Frontal cortex (tissue), 4 donors: ENCODE measurements around the gene NARS2. TPM values are rescaled to one million over a fixed set of nuclear protein-coding genes. Genes with fewer than 3 reads are reported as not detected.
"Not testable (repeated sequence)": the region's sequence is repeated elsewhere in the genome, so short reads cannot be mapped to it uniquely, and the experiment has no call there.

ENCODE experiments used
- DNase-seq, 2 donors: peaks; one replicate each; pipeline ENCODE4 v3.0.0; 2012; ENCODE audit warnings: low spot score in 2 of 2
- FAIRE-seq: peaks from 2 replicates; lab custom pipeline; 2012; peaks lifted over from hg19 to GRCh38; lab: Jason Lieb, UNC
- total RNA-seq: library from RNA; depleted of rRNA; stranded (reverse); fragments of >200 nt; gene quantifications from one replicate; pipeline ENCODE4 v1.2.3, GENCODE V29; 2014
- donor health status: control.
- donor health status: control.
- donor health status: control.

NARS2 gene
- total RNA-seq, result 39.5 TPM

GRCh38 chr11:78574386-78575381 is at the start of gene NARS2:
TSS of gene NARS2 (minus strand) at chr11:78574864. CDS start at chr11:78574488, 376 bp downstream.
- DNase-seq (peak; percentile 82 to 88), FAIRE-seq (no peak)

- DNase-seq (no peak), FAIRE-seq (no peak)
Measured at GRCh38 chr11:78622666-78623065, 48.0 kb upstream of the NARS2 start.

- FAIRE-seq (no peak), DNase-seq (no peak)
Measured at GRCh38 chr11:78620159-78620558, 45.5 kb upstream of the NARS2 start.

DNA sequence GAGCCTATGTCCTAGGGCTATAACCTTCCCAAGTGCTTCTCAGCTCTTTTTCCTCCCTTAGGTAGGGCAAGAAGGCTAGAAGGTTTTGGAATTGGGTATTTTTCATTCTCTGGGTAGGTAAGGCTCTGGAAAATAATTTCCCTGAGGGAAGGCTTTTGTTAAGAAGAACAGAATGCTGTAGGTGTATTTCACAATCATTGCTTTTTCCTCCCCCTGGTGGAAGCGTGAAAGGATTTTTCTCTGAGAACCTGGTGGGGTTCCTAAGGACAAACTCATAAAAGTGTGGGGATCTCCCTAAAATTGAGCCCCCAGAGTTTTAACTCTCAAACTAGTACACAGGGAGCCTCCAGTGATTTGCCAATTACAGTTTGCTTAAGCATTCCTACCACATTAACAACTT is 41.1 kb upstream of the NARS2 start:
- FAIRE-seq (no peak), DNase-seq (no peak)

- DNase-seq (no peak), FAIRE-seq (no peak)
Measured at GRCh38 chr11:78613378-78613813, 38.7 kb upstream of the NARS2 start.

GRCh38 chr11:78612721-78613377 is 38.2 kb upstream of the NARS2 start:
- FAIRE-seq, result no peak
- no peak for DNase-seq

GRCh38 chr11:78609321-78609720 is 34.7 kb upstream of the NARS2 start:
- not testable (repeated sequence) for DNase-seq, FAIRE-seq

DNA sequence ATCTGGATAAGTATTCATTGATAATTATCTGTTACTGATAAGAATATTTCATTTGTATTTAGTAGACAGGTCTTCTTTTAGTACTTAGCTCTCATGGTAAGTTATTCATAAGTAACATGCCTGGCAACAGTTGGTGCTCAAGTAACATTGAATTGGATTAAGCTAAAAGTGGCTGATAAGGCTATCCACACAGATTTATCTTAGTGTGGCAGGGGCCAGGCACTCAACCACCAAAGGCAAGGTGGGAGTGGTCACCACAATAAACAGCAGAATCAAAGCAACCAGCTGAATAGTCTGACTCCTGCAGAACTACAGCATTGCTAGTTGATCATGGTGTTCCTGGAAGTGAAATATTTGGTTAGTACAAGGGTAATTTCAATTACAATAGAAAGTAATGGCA is 33.0 kb upstream of the NARS2 start:
- DNase-seq, result no peak
- no peak for FAIRE-seq

DNA sequence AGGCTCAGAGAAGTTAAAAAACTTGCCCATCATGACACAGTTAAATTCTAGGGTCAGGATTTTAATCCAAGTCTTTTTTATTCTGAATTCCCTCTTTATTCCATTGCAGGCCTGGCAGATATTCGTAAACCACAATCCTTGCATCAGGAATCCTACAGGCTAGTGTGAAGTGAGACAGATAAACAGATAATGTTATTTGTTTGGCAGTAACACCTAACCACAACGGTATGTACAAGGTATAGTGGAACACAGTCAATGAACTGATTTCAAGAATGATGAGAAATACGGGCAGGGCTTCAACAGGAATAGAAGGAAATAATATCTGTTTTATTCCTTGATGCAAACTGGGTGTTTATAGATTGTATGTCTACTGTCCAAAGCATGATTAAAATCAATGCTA is 32.0 kb upstream of the NARS2 start:
- FAIRE-seq (no peak), DNase-seq (no peak)

DNA sequence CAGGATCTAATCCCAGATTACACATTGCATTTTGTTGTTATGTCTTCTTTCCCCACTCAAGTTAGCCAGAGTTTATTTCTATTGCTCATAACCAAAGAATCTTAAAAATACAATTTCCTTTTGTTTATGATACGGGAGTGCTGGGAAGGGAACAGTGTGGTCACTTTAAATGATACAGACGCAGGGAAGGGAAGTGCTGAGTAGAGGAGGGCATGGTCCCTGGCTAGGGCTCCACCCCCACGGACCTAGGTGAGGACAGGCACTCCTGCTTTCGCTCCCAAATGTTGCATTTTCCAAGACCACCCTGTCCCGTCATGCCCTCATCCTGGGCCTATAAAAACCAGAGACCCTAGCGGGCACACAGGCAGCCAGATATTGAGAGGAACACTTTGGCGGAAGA is 30.6 kb upstream of the NARS2 start:
- no peak for DNase-seq
- FAIRE-seq, result no peak

DNA sequence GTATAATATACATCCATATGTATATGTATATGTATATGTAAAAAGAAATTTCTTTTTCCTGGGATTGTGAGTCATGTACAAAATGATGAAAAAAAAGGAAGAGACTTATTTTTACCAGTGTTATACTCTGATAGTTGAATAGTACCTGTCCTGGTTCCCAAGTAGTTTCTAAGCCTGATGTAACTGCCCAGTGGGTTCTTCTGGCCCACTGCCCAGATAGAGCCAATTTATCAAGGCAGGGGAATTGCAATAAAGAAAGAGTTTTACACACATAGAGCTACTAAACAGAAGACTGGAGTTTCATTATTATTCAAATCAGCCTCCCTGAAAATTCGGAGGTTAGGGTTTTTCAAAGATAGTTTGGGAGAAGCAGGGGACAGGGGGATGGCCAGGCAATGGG is 29.1 kb upstream of the NARS2 start:
- FAIRE-seq, result no peak
- no peak for DNase-seq

DNA sequence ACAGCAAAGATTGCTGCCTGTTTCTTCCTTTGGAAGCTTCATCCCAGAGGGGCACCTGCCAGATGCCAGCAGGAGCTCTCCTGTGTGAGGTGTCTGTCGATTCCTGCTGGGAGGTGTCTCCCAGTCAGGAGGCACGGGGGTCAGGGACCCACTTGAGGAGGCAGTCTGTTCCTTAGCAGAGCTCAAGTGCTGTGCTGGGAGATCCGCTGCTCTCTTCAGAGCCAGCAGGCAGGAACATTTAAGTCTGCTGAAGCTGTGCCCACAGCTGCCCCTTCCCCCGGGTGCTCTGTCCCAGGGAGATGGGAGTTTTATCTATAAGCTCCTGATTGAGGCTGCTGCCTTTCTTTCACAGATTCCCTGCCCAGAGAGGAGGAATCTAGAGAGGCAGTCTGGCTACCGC is 28.1 kb upstream of the NARS2 start:
- FAIRE-seq, DNase-seq: not testable (repeated sequence)

GRCh38 chr11:78601066-78601465 is 26.4 kb upstream of the NARS2 start:
- not testable (repeated sequence) for FAIRE-seq, DNase-seq

DNA sequence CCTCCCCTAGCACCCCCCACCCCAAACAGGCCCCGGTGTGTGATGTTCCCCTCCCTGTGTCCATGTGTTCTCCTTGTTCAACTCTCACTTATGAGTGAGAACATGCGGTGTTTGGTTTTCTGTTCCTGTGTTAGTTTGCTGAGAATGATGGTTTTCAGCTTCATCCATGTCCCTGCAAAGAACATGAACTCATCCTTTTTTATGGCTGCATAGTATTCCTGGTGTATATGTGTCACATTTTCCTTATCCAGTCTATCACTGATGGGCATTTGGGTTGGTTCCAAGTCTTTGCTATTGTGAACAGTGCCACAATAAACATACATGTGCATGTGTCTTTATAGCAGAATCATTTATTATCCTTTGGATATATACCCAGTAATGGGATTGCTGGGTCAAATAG is 22.9 kb upstream of the NARS2 start:
- not testable (repeated sequence) for FAIRE-seq, DNase-seq

DNA sequence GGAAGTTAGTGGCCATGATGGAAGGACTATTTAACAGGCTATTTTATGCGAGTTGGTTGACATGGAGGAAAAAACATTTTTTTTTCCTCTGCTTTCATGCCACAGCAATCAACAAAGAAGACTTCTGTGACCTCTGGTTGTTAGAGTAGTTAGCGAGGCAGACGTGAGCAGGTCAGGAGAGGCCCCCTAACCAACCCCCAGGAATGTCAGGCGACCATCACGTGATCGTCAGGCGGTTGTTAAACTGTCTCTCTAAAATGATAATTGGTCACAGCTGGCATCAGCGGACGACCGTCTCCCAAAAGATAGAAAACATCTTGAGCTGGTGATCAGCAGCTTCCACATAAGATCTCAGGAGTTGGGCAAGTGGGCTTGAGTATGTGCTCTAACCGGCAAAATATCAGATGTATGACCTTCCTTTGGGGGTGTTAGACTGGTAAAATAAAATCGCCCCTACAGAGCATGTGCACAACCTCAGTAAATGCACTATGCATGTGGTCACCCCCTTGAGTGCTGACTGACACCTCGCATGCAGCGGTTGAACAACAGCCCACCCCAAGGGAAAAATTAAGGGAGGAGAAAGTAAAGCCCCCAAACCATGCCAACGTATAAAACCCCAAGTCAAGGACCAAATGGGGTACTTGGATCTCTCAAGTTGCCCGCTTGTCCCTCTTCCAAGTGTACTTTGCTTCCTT is 20.9 kb upstream of the NARS2 start:
- DNase-seq (no peak), FAIRE-seq (no peak)

DNA sequence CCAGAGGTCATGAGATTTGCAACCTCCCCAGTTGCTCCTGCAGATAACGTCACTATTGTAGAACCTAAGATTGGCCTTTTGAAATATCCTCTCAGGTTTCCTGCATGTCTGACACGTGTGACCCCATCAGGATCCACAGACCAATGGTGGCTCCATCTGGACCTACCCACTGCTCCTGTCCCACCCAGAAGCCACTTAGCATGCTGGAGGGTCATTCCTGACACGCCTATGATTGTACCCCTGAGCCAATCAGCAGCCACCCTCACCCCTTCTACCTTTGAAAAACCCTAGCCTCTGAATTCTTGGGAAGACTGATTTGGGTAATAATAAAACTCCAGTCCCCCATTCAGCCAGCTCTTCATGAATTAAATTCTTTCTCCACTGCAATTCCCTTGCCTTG is 20.1 kb upstream of the NARS2 start:
- DNase-seq, result no peak
- no peak for FAIRE-seq

GRCh38 chr11:78588517-78588916 is 13.9 kb upstream of the NARS2 start:
- DNase-seq (no peak), FAIRE-seq (no peak)

- no peak for FAIRE-seq
Measured at GRCh38 chr11:78587446-78587845, 12.8 kb upstream of the NARS2 start.

DNA sequence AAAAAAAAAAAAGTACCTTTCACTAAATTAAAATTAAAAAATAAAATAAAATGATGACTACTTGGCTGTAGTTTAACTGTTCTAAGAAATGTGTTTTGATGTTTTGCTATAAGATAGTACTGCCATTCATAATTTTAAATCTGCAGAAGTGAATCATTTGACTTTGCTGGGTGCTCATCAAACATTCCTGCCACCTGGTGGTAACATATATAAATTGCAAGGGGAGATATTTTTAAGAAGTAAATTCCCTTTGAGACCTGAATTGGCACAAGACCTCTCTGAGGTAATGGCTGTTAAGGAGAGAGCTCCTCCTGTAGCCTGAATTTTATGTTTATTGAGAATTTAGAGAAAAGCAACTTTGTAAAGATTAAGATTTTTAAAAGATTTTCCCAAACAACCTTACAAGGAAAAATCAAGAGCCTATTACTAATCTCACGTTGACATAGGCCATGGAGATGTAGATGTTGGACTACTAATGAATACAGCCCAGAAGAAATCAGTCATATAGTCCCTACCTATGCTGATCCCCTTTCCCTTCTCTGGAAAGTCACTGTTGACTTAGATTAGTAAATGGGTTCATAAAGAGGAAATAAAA is 11.9 kb upstream of the NARS2 start:
- FAIRE-seq (no peak), DNase-seq (no peak)

More at GRCh38 chr11:78587446-78587845, 12.8 kb upstream of the NARS2 start:
- DNase-seq, result no peak

- DNase-seq (no peak), FAIRE-seq (peak; percentile 23)
Measured at GRCh38 chr11:78583889-78584288, 9.2 kb upstream of the NARS2 start.
